Activated T-helper 17 cell treated with anti-CD3 and anti-CD28 coated beads, Interleukin-2, amount 50 U/mL, for 72 hours (primary cell): ENCODE data around the gene C6orf141. TPM values are rescaled to one million over a fixed set of nuclear protein-coding genes. Genes with fewer than 3 reads are reported as not detected.
"Not testable (repeated sequence)": the region's sequence is repeated elsewhere in the genome, so short reads cannot be mapped to it uniquely, and the experiment has no call there.

Source experiments
- ATAC-seq: fragments of 150-1000 bp; cut with Tn5 transposase; replicated peaks from 2 replicates; pipeline ENCODE4 v1.10.0; 2021; ENCODE audit warnings: mild to moderate bottlenecking, moderate library complexity
- H3K27ac Mint-ChIP-seq: one replicate; pipeline ENCODE4 v1.8.0; 2022; ENCODE audit warnings: mixed read lengths
- H3K27me3 Mint-ChIP-seq: one replicate; pipeline ENCODE4 v1.8.0; 2022; ENCODE audit warnings: mixed read lengths
- H3K36me3 Mint-ChIP-seq: one replicate; pipeline ENCODE4 v1.8.0; 2022; ENCODE audit warnings: low read depth, mild to moderate bottlenecking, mixed read lengths
- H3K4me1 Mint-ChIP-seq: one replicate; pipeline ENCODE4 v1.8.0; 2022; ENCODE audit warnings: mixed read lengths
- H3K4me3 Mint-ChIP-seq: one replicate; pipeline ENCODE4 v1.8.0; 2022; ENCODE audit warnings: mild to moderate bottlenecking, mixed read lengths
- H3K9me3 Mint-ChIP-seq: one replicate; pipeline ENCODE4 v1.8.0; 2022; ENCODE audit warnings: mixed read lengths
- total RNA-seq, 2 donors: library from RNA; stranded (reverse); gene quantifications; one replicate each; pipeline ENCODE4 v1.2.3, GENCODE V29; 2022

Gene C6orf141
- total RNA-seq, 2 donors from 2014 or later: not detected

DNA sequence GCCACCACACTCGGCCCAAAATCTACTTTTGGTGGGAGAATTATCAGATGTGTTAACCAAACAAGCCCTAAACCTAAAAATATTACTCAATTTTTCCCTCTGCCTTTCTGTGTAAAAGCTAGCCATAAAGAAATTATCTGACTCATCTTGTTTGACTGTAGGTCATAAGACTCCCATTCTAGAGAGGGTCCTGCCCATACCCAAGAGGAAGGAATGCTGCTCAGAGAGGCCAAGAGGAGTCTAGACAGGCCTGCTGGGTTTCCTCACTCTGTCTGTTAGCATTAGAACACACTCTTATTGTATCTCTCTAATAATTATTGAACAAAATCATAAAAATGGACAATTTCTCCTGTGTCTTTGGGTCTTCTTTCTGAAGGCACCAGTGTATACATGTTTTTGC is 26.1 kb downstream of the C6orf141 start:
- Mint-ChIP-seq H3K27me3 (peaks cover 3% of the 10 kb centered on the region), H3K9me3 (no peaks in the 10 kb centered on the region), H3K36me3 (no peaks in the 10 kb centered on the region), H3K4me1 (no peaks in the 10 kb centered on the region), H3K4me3 (no peak overlapping the region), H3K27ac (no peak overlapping the region)
- no peak for ATAC-seq

DNA sequence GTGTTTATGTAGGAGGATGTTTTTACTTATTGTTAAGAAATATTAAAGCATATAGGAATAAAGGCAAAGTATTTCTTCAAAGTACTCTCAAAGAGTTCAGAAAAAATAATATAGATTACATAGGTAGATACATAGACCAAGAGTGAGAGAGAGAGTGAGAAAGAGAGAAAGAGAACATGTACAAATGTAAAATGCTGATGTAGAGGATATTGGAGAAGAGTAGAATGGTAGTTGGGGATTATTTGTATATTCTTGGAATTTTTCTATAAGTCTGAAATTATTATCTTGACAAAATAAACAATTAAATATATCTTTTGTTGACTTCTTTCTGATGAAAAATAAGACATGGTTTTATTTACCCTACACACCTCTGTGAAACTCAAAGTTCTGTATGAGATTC is 29.2 kb downstream of the C6orf141 start:
- no peak for ATAC-seq
- Mint-ChIP-seq H3K4me3 (no peak overlapping the region), H3K36me3 (no peaks in the 10 kb centered on the region), H3K9me3 (no peaks in the 10 kb centered on the region), H3K4me1 (no peaks in the 10 kb centered on the region), H3K27ac (no peak overlapping the region), H3K27me3 (peaks cover 3% of the 10 kb centered on the region)

DNA sequence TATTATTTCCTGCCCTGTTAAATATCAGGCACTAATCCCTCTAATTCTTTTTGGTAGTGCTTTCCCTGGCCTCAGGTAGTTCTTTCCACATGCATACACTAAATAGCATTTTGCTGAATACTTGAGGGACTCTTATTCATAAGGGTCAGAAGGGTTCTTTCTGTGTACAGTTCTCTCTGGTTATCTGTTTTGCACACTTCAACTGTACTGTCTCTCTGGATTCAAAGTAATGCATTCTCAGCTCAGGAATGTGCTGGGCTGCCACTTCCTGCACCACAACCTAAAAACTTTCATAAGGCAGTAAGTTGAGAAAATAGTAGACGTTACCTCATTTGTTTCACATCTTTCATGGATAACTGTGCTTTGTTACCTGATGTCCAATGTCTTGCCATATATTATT is 32.1 kb downstream of the C6orf141 start:
- no peak overlapping the region for H3K4me3 Mint-ChIP-seq
- no peaks in the 10 kb centered on the region for H3K36me3 Mint-ChIP-seq
- no peak overlapping the region for H3K27ac Mint-ChIP-seq
- H3K4me1 Mint-ChIP-seq: no peaks in the 10 kb centered on the region
- H3K27me3 Mint-ChIP-seq: peaks cover 3% of the 10 kb centered on the region
- ATAC-seq: no peak
- no peaks in the 10 kb centered on the region for H3K9me3 Mint-ChIP-seq

DNA sequence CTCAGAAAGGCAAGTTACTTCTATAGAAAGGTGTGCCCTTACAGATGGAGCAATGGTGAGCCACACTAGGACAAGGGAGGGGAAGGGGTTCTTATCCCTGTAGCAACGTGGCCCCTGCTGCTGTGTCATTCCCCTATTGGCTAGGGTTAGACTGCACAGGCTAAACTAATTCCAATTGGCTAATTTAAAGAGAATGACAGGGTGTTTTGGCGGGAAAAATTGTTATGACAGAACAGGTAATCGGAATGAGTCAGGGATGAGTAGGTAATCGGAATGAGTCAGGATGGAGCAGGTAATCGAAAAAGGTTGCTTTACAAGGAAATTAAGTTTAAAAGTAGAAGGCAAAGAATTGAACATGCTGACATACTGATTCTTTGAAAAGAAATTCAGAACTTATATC is 36.8 kb downstream of the C6orf141 start:
- H3K36me3 Mint-ChIP-seq, H3K4me3 Mint-ChIP-seq, H3K4me1 Mint-ChIP-seq, H3K9me3 Mint-ChIP-seq, ATAC-seq, H3K27ac Mint-ChIP-seq, H3K27me3 Mint-ChIP-seq: not testable (repeated sequence)

Other genes starting within 250 kb of the C6orf141 start
- 10 to 100 TPM; 19.6 to 19.8 TPM for gene MMUT, start 87.4 kb upstream of the C6orf141 start, total RNA-seq
- gene CENPQ, start 87.3 kb upstream of the C6orf141 start, total RNA-seq: 10 to 100 TPM; 12.0 to 19.0 TPM
- not detected for gene GLYATL3, start 50.7 kb upstream of the C6orf141 start, total RNA-seq
- not detected for gene RHAG, start 86.2 kb downstream of the C6orf141 start, total RNA-seq
- not detected for gene CRISP2, start 162.9 kb downstream of the C6orf141 start, total RNA-seq
- not detected for gene CRISP3, start 193.7 kb downstream of the C6orf141 start, total RNA-seq
- not detected for gene PGK2, start 236.6 kb downstream of the C6orf141 start, total RNA-seq